H1 (cell line): ENCODE data around the gene STK32C. TPM values are rescaled to one million over a fixed set of nuclear protein-coding genes. Genes with fewer than 3 reads are reported as not detected.

Experiments
- CTBP2 ChIP-seq: IDR thresholded peaks from 2 replicates; pipeline ENCODE4 v1.7.0; 2011; ENCODE audit warnings: borderline replicate concordance, mild to moderate bottlenecking, moderate library complexity, mixed read lengths, low read length; ENCODE audit not compliant: insufficient read depth, insufficient read length
- EGR1 ChIP-seq: IDR thresholded peaks from 2 replicates; pipeline ENCODE4 v1.6.1; 2011; ENCODE audit warnings: low read depth, low read length, borderline replicate concordance
- RNF2 ChIP-seq: fragments of 200-900, 300-1000 bp; sonication (generic); IDR thresholded peaks from 2 replicates; pipeline ENCODE4 v1.7.1; 2016; ENCODE audit warnings: borderline replicate concordance, low read depth, mild to moderate bottlenecking, antibody characterized with exemption, low read length; ENCODE audit not compliant: poor library complexity, severe bottlenecking; ENCODE audit errors: missing control alignments
- SP2 ChIP-seq: IDR thresholded peaks from 2 replicates; pipeline ENCODE4 v1.6.1; 2012; ENCODE audit warnings: mild to moderate bottlenecking, low read length, inconsistent platforms
- polyA plus RNA-seq, 7 experiments: library from polyadenylated mRNA; depleted of rRNA in 3 of 7; stranded (reverse) in 5 of 7; unstranded in 2 of 7; fragments of >200 nt in 5 of 7; fragments of 200-250 nt in 2 of 7; gene quantifications; 1 replicate in 5 of 7; 2 replicates in 1 of 7; 4 replicates in 1 of 7; pipeline versions ENCODE4 v1.2.1 to v1.2.3, GENCODE V29; 2011 to 2013; ENCODE audit warnings: missing spikeins in 2 of 7, mixed read lengths in 2 of 7
- total RNA-seq: library from RNA; stranded (reverse); fragmentation: NEBNext Ultra II Directional; extraction: Animal tissue kit (Norgen Biotek cat#: 25700); gene quantifications from 2 replicates; pipeline ENCODE4 v1.2.1, GENCODE V29; 2021
- TF ChIP-seq, protein P1 (sequence below): fragments of 300-600 bp; sonication (generic); IDR thresholded peaks from 2 replicates; pipeline ENCODE4 v1.7.1; 2012; ENCODE audit warnings: low read length, moderate library complexity, mild to moderate bottlenecking, inconsistent platforms; ENCODE audit not compliant: insufficient replicate concordance
- TF ChIP-seq, protein P2 (sequence below): IDR thresholded peaks from 2 replicates; pipeline ENCODE4 v1.6.1; 2012; ENCODE audit warnings: low read length, inconsistent platforms

Gene STK32C
- total and polyA plus RNA-seq, 2 of the 8 experiments (the other 6 are each of a cell fraction or from before 2014, with no cell fraction given) = 10.6 to 15.6 TPM

DNA sequence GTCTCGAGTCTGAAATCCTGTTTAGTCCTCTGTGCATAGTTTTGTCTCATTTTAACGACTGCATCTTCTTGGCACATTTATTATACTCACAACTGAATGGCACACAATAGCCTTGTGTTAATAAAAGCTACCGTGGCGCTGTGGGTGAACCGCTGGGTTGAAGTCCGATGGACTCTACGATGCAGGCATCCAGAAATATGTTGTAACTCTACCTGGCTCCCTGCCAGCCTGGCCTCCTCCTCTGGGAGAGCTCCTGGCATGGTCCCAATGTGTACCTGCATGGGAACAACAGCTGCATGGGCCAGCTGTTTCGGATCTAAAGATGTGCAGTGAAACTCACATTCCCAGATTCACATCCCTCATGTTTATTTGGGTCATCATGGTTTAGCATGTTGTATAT lies 124.7 kb downstream of the STK32C start (continued):
- TF ChIP-seq, protein P1, sequence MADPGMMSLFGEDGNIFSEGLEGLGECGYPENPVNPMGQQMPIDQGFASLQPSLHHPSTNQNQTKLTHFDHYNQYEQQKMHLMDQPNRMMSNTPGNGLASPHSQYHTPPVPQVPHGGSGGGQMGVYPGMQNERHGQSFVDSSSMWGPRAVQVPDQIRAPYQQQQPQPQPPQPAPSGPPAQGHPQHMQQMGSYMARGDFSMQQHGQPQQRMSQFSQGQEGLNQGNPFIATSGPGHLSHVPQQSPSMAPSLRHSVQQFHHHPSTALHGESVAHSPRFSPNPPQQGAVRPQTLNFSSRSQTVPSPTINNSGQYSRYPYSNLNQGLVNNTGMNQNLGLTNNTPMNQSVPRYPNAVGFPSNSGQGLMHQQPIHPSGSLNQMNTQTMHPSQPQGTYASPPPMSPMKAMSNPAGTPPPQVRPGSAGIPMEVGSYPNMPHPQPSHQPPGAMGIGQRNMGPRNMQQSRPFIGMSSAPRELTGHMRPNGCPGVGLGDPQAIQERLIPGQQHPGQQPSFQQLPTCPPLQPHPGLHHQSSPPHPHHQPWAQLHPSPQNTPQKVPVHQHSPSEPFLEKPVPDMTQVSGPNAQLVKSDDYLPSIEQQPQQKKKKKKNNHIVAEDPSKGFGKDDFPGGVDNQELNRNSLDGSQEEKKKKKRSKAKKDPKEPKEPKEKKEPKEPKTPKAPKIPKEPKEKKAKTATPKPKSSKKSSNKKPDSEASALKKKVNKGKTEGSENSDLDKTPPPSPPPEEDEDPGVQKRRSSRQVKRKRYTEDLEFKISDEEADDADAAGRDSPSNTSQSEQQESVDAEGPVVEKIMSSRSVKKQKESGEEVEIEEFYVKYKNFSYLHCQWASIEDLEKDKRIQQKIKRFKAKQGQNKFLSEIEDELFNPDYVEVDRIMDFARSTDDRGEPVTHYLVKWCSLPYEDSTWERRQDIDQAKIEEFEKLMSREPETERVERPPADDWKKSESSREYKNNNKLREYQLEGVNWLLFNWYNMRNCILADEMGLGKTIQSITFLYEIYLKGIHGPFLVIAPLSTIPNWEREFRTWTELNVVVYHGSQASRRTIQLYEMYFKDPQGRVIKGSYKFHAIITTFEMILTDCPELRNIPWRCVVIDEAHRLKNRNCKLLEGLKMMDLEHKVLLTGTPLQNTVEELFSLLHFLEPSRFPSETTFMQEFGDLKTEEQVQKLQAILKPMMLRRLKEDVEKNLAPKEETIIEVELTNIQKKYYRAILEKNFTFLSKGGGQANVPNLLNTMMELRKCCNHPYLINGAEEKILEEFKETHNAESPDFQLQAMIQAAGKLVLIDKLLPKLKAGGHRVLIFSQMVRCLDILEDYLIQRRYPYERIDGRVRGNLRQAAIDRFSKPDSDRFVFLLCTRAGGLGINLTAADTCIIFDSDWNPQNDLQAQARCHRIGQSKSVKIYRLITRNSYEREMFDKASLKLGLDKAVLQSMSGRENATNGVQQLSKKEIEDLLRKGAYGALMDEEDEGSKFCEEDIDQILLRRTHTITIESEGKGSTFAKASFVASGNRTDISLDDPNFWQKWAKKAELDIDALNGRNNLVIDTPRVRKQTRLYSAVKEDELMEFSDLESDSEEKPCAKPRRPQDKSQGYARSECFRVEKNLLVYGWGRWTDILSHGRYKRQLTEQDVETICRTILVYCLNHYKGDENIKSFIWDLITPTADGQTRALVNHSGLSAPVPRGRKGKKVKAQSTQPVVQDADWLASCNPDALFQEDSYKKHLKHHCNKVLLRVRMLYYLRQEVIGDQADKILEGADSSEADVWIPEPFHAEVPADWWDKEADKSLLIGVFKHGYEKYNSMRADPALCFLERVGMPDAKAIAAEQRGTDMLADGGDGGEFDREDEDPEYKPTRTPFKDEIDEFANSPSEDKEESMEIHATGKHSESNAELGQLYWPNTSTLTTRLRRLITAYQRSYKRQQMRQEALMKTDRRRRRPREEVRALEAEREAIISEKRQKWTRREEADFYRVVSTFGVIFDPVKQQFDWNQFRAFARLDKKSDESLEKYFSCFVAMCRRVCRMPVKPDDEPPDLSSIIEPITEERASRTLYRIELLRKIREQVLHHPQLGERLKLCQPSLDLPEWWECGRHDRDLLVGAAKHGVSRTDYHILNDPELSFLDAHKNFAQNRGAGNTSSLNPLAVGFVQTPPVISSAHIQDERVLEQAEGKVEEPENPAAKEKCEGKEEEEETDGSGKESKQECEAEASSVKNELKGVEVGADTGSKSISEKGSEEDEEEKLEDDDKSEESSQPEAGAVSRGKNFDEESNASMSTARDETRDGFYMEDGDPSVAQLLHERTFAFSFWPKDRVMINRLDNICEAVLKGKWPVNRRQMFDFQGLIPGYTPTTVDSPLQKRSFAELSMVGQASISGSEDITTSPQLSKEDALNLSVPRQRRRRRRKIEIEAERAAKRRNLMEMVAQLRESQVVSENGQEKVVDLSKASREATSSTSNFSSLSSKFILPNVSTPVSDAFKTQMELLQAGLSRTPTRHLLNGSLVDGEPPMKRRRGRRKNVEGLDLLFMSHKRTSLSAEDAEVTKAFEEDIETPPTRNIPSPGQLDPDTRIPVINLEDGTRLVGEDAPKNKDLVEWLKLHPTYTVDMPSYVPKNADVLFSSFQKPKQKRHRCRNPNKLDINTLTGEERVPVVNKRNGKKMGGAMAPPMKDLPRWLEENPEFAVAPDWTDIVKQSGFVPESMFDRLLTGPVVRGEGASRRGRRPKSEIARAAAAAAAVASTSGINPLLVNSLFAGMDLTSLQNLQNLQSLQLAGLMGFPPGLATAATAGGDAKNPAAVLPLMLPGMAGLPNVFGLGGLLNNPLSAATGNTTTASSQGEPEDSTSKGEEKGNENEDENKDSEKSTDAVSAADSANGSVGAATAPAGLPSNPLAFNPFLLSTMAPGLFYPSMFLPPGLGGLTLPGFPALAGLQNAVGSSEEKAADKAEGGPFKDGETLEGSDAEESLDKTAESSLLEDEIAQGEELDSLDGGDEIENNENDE = no peak
- TF ChIP-seq SP2 (no peak), CTBP2 (no peak), RNF2 (no peak), EGR1 (no peak)
- TF ChIP-seq, protein P2, sequence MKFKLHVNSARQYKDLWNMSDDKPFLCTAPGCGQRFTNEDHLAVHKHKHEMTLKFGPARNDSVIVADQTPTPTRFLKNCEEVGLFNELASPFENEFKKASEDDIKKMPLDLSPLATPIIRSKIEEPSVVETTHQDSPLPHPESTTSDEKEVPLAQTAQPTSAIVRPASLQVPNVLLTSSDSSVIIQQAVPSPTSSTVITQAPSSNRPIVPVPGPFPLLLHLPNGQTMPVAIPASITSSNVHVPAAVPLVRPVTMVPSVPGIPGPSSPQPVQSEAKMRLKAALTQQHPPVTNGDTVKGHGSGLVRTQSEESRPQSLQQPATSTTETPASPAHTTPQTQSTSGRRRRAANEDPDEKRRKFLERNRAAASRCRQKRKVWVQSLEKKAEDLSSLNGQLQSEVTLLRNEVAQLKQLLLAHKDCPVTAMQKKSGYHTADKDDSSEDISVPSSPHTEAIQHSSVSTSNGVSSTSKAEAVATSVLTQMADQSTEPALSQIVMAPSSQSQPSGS = no peak
